Activated naive CD4-positive, alpha-beta T cell treated with anti-CD3 and anti-CD28 coated beads, Interleukin-2, amount 50 U/mL, for 72 hours (primary cell): Measurements from ENCODE around the gene SMC3. TPM values are rescaled to one million over a fixed set of nuclear protein-coding genes. Genes with fewer than 3 reads are reported as not detected.
A peak's percentile ranks its signal among the peaks of the same experiment; 100 is the strongest.

Source experiments
- ATAC-seq, 2 donors: fragments of 150-1000 bp; cut with Tn5 transposase; 2 replicates each; pipeline ENCODE4 v1.10.0; 2021; ENCODE audit warnings: mild to moderate bottlenecking in 2 of 2, moderate library complexity in 2 of 2
- DNase-seq, 2 donors: peaks; one replicate each; pipeline ENCODE4 v3.0.0; 2021 to 2022; ENCODE audit warnings: low spot score in 2 of 2
- H3K27ac Mint-ChIP-seq, 2 donors: one replicate each; pipeline ENCODE4 v1.8.0; 2022; ENCODE audit warnings: mild to moderate bottlenecking in 2 of 2, mixed read lengths in 2 of 2
- H3K36me3 Mint-ChIP-seq, 2 donors: one replicate each; pipeline ENCODE4 v1.8.0; 2022; ENCODE audit warnings: mixed read lengths in 2 of 2
- H3K9me3 Mint-ChIP-seq, 2 donors: one replicate each; pipeline ENCODE4 v1.8.0; 2022; ENCODE audit warnings: mixed read lengths in 2 of 2
- total RNA-seq, 2 donors: library from RNA; stranded (reverse); gene quantifications; one replicate each; pipeline ENCODE4 v1.2.3, GENCODE V29; 2022

The SMC3 gene
- total RNA-seq, 2 donors from 2014 or later: 70.7 to 110 TPM

DNA sequence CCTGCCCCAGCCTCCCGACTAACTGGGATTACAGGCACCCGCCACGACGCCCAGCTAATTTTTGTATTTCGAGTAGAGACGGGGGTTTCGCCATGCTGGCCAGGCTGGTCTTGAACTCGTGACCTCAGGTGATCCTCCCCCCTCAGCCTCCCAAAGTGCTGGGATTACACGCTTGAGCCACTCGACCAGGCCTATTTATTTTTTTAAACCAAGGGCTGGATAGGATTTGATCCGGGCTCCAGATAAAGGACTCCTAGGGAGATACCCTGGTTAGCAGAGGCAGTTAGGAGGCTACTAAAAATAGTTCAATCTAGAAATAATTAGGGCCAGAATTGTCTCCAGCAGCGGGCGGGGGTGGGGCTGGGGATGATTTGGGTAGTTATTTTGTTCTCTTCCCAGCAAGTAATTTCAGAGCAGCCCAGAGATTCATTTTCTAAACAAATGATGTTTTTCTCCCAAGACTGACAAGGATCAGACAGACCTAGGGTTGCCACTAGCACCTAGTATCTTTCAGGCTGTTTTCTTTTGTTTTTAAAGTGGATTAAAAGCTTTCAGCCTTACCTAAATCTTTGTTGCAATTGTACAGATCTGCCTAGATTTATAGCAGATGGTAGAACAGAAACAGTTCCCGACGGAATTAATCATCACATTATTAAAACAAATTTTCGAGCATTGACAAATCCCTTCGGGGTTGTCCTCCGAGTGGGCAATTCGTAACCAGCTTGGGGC is 859 bp upstream of the SMC3 start:
- ATAC-seq: no peak
- no peaks in the 10 kb centered on the region for H3K9me3 Mint-ChIP-seq
- H3K27ac Mint-ChIP-seq: peak overlapping the region; percentile 97 to 98

DNA sequence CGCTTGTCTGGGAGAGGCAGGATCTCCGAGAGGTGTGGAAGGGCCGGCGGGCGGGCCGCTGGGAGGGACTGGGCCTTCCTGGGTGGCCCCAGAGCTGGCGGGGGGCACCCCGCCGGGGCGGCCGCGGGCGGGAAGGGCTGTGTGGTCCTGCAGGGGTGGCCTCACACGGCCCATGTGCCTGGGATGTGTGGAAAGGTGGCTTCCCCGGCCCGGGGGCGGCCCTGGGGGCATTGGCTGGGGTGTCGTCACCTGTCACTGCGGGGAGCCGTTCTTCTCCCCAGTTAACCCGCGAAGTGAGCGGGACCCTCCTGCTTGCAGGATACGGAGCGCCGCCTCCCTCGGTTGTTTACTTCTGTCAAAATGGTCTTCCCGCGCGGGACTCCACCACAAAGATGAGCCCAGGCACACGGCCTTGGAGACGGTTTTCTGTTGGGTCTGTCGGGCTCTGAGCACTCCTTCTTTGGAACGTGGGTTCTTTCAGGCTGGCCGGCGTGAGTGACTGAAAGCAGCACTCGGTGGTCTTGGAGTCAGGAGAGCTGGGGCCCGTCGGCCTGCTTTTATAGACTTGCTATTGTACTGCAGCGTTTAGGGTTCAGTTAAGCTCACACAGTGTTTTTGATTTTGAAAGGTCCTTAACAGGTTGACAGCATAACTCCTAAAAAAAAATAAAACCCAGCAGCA is 700 bp downstream of the SMC3 start:
- Mint-ChIP-seq H3K9me3 (no peaks in the 10 kb centered on the region), H3K36me3 (peaks cover 22 to 29% of the 10 kb centered on the region in 2 donors), H3K27ac (peak overlapping the region; percentile 90 to 98)
- peak; percentile 57 to 85 for DNase-seq
- peak; percentile 46 to 62 for ATAC-seq

More for the DNA sequence above, 859 bp upstream of the SMC3 start:
- DNase-seq: no peak
- peaks cover 22 to 29% of the 10 kb centered on the region in 2 donors for H3K36me3 Mint-ChIP-seq

DNA sequence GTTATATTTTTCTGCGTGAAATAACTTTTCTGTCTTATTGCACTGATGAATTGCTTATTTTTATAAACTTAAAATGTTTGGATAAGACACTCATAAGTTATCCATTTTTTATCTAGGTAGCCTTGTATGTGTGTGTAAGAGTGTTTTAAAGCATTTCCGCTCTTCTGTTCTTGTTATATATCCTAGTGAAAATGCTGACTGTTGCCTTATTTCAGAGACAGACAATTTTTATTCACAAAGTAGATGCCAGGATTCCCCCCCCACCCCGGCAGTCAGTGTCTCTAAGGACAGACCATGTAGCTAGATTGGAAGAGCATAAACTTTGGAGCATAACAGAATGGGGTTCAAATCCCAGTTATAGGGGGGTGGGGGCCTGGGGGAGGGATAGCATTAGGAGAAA is 1.6 kb downstream of the SMC3 start:
- Mint-ChIP-seq H3K9me3 (no peaks in the 10 kb centered on the region), H3K27ac (peak overlapping the region in 1 of 2 donors; percentile 78), H3K36me3 (peaks cover 22 to 29% of the 10 kb centered on the region in 2 donors)
- ATAC-seq (no peak), DNase-seq (no peak)

DNA sequence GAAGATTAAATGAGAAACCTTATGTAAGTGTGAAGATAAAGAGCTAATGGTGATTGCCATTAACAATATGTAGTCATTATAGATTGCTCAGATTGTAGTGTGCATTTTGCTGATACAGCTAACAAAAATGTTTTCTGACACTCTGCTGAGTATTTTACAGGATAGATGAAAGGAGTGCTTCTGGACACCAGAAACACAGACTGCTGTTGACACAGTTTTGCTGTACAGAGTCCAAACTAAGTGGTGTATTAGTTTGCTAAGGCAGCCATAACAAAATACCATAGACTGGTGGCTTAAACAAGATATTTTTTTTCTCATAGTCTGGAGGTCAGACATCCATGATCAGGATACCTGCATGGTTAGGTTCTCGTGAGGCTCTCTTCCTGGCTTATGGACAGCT is 2.2 kb downstream of the SMC3 start:
- H3K27ac Mint-ChIP-seq: no peak overlapping the region
- H3K9me3 Mint-ChIP-seq: no peaks in the 10 kb centered on the region
- H3K36me3 Mint-ChIP-seq: peaks cover 22 to 29% of the 10 kb centered on the region in 2 donors
- ATAC-seq: no peak
- no peak for DNase-seq

DNA sequence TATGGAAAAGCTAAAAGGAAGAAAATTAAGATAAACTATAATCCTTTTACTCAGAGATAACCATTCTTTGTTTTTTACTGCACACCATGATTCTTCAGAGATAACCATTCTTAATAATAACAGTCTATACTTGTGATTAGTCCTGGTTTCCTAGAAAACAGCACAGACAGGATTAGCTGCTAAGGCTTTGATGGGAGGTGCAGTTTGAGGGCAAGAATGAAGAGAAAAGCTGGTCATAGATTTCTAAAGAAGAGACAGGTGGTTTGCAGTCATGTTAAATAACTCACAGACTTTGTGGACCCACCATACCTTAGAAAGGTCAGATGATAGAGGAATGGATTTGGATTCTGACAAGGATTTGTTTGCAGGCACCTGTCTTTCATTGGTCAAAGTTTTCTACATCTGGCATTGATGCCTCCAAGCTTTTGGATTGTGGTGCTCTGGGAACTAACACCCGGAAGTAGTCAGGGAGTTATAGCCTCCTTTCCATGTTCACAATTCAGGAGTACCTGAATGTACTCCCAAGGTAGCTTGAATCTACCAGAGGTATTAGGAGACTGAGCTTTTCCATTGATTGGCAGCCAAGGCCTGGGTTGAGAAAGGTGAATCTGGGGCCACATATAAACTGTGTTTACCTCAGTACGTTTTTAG is 3.7 kb downstream of the SMC3 start:
- no peak for DNase-seq
- peaks cover 28 to 29% of the 10 kb centered on the region in 2 donors for H3K36me3 Mint-ChIP-seq

DNA sequence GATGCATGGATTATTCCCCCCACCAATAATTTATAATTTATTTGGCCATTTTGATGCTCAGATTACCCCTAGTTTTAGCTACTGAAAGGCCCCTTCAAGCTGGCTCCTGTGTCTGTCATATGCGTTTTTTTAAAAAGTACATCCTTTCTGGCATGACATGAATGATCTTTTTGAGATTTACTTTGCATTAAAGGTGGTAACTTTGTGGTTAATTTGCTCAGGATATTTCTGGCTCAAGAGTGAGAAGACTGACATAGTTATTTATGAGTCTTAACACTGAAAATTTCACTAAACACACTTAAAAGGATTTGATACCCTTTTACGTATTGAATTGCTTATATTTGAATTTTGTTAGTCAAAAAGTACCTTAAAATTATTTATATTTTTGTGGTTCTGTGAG is 5.4 kb downstream of the SMC3 start:
- no peak for ATAC-seq
- Mint-ChIP-seq H3K9me3 (no peaks in the 10 kb centered on the region), H3K36me3 (peaks cover 19 to 28% of the 10 kb centered on the region in 2 donors), H3K27ac (no peak overlapping the region)
- DNase-seq: no peak

More for the DNA sequence above, 3.7 kb downstream of the SMC3 start:
- no peak for ATAC-seq
- no peak overlapping the region for H3K27ac Mint-ChIP-seq
- H3K9me3 Mint-ChIP-seq: no peaks in the 10 kb centered on the region

DNA sequence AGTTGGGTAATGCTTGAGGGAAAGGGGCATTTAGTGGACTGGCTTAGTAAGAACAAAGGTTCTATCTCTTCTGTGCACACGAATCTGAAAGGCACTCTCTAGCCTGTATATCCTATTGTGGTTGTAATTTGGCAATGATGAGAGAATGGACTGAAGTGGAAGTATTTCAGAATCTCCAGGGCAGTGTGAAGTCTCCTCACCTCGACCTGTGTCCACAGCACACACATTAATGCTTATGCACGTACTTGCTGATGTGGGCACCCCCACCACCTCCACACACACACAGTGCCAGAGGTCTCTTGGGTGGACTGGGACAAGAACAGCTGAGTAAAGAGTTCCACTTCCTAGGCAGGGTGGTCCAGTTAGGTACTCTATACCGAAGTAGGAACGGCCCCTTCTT is 6.9 kb downstream of the SMC3 start:
- ATAC-seq: peak in 1 of 2 donors; percentile 20
- H3K9me3 Mint-ChIP-seq: no peaks in the 10 kb centered on the region
- no peak overlapping the region for H3K27ac Mint-ChIP-seq
- H3K36me3 Mint-ChIP-seq: peaks cover 12 to 27% of the 10 kb centered on the region in 2 donors
- DNase-seq: no peak

DNA sequence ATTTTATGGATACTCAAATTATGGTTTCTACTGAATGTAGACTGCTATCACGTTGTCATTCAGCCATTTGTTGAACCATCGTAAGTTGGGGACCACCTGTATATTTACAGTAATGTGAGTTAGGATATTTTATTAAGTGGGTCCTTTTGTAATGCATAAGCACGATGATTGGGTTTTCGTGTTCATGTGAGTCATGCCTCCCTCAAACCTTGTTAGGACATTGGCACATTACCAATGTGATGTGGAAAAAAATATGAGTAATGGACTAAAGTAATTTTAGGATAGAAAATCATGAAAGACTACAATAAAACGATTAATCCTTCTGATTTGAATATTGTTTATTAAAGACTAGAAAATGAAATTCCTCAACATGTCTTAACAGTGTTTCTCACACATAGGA is 8.7 kb downstream of the SMC3 start:
- H3K9me3 Mint-ChIP-seq: no peaks in the 10 kb centered on the region
- peaks cover 6 to 20% of the 10 kb centered on the region in 2 donors for H3K36me3 Mint-ChIP-seq
- no peak overlapping the region for H3K27ac Mint-ChIP-seq
- ATAC-seq: peak; percentile 18 to 34
- DNase-seq: no peak

DNA sequence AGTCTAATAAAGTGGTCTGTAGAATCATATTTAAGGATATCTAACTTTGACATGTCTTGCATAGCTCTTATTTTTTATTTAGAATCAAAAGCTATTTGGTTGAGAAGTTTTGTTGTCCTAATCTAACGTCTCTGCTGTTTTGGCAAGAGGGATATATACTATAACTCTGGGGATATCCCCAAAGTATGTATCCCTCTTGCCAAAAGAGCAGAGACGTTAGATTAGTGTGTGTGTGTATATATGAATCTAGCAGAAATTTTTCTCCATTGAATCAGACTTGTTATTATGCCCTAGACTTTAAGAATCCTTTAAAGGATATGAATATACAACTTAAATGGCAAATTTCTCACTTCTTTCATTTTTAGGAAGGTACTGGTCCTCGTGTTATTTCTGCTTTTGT is 9.6 kb downstream of the SMC3 start:
- ATAC-seq: no peak
- no peak for DNase-seq
- Mint-ChIP-seq H3K36me3 (peaks cover 6 to 27% of the 10 kb centered on the region in 2 donors), H3K9me3 (no peaks in the 10 kb centered on the region), H3K27ac (no peak overlapping the region)

DNA sequence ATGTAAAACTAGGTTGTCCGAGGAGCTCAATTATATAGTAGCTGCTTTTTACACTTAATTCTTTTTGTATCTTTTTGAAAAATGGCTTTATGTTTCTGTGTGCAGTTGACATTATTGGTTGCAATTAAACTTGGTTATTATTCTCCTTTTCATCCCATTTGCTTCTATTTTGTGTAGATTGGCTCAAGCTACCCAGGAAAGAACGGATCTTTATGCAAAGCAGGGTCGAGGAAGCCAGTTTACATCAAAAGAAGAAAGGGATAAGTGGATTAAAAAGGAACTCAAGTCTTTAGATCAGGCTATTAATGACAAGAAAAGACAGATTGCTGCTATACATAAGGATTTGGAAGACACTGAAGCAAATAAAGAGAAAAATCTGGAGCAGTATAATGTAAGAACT is 16.5 kb downstream of the SMC3 start:
- no peak for DNase-seq
- Mint-ChIP-seq H3K9me3 (no peaks in the 10 kb centered on the region), H3K36me3 (peaks cover 15 to 28% of the 10 kb centered on the region in 2 donors), H3K27ac (peak overlapping the region in 1 of 2 donors; percentile 15)
- ATAC-seq: no peak

DNA sequence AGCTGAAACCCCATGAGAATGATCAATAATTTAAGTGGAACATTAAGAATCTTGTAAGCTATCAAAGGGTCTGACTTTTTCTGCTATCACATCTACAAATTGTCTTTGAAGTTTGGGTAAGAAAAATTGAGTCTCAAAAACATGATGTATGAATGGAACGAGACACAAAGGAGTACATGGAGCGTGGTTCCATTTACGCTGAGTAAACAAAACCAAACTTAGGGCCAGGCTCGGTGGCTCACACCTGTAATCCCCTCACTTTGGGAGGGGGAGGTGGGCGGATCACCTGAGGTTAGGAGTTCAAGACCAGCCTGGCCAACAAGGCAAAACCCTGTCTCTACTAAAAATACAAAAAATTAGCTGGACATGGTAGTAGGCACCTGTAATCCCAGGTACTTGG is 24.3 kb downstream of the SMC3 start:
- DNase-seq (no peak), ATAC-seq (no peak)
- no peaks in the 10 kb centered on the region for H3K9me3 Mint-ChIP-seq
- H3K36me3 Mint-ChIP-seq: peaks cover 4 to 25% of the 10 kb centered on the region in 2 donors
- H3K27ac Mint-ChIP-seq: no peak overlapping the region

DNA sequence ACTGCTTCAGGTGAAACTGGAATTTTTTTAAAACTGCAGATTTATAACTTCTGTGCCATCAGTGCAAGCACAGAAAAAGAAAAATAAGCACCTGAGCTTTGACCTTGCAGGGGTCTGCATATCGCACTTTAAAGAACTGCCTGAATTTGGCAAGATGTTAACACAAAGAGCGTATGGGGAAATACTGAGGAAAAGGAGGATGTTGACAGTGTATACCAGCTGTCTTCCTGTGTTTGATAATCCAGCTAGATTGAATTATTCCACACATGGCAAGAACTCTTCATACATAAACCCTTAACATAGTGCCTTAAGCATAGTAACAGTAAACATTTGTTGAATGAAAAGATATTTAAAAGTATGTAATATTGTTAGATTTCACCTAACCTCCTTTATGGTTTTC is 30.0 kb downstream of the SMC3 start:
- Mint-ChIP-seq H3K27ac (no peak overlapping the region), H3K36me3 (peaks cover 4 to 18% of the 10 kb centered on the region in 2 donors), H3K9me3 (no peaks in the 10 kb centered on the region)
- no peak for ATAC-seq
- DNase-seq: no peak

DNA sequence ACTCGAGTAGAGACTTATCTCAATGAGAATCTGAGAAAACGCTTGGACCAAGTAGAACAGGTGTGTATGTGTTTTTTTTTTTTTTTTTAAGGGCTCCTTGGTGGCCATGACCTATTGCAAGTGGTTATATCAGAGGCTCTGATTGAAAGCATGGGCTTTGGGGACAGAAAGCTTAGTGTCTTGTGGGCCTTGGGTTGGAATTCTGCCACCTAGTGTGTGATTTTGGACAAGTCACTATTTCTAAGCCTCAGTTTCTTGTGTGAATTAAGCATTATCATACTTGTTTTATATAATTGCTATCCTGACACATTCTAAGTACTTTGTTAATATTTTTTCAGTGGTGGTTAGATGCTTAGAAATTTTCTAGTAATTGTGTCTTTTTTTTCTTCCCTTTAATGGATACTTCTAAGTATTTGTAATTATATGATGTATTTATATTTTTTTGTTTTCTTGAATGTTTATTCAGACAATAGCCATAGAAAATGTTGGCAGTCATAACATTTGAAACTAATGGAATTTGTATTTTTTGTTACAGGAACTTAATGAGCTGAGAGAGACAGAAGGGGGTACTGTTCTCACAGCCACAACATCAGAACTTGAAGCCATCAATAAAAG is 33.1 kb downstream of the SMC3 start:
- no peak overlapping the region for H3K27ac Mint-ChIP-seq
- H3K36me3 Mint-ChIP-seq: peaks cover 0 to 7% of the 10 kb centered on the region in 2 donors
- no peaks in the 10 kb centered on the region for H3K9me3 Mint-ChIP-seq
- DNase-seq: peak in 1 of 2 donors; percentile 42
- ATAC-seq: peak; percentile 47 to 66

DNA sequence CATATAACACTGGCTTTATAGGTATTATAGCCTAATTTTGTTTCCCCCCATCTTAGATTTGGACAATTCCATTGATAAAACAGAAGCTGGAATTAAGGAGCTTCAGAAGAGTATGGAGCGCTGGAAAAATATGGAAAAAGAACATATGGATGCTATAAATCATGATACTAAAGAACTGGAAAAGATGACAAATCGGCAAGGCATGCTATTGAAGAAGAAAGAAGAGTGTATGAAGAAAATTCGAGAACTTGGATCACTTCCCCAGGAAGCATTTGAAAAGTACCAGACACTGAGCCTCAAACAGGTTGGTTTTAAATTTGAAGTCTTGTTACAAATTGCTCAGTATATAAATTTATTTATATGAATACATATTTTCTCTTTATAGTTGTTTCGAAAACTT is 34.1 kb downstream of the SMC3 start:
- Mint-ChIP-seq H3K36me3 (peaks cover 0 to 7% of the 10 kb centered on the region in 2 donors), H3K9me3 (no peaks in the 10 kb centered on the region), H3K27ac (peak overlapping the region in 1 of 2 donors; percentile 24)
- DNase-seq: no peak
- ATAC-seq: no peak

DNA sequence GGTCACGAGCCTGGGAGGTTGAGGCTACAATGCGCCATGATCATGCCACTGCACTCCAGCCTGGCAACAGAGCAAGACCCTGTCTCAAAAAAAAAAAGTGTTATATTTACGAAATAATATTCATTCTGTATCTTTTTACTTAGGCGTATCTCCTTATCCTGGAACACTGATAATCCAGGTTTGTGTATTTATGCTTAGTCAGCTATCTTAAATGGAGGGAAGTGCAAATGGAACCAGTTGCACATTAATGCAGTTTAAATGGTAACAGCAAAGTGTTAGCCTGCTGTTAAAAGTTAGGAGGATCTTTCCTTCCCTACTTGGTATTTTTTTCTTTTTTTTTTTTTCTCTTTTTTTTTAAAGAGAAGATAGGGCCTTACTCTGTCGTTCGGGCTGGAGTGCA is 40.6 kb downstream of the SMC3 start:
- ATAC-seq: no peak
- Mint-ChIP-seq H3K9me3 (no peaks in the 10 kb centered on the region), H3K27ac (no peak overlapping the region), H3K36me3 (no peaks in the 10 kb centered on the region)
- DNase-seq: no peak

DNA sequence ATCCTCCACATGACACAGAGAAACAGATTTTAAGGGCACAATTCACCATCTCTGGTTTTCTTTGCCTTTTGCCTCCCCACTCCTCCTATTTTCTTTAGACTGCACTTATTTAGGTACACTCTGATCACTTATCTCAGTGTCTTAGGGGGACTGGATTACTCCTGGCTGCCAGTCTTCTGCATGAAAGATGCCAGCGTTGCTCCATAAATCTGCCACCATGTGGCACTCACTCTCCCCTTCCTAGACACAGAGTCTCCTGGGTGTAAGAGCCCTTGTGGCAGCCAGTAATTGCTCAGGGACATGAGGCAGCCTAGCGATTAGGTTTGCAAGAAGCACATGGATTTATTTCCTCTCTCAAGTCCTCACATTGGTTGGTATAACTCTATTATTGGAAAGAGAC is 42.1 kb downstream of the SMC3 start:
- DNase-seq: no peak
- Mint-ChIP-seq H3K9me3 (no peaks in the 10 kb centered on the region), H3K27ac (peak overlapping the region in 1 of 2 donors; percentile 59), H3K36me3 (no peaks in the 10 kb centered on the region)
- ATAC-seq: no peak

DNA sequence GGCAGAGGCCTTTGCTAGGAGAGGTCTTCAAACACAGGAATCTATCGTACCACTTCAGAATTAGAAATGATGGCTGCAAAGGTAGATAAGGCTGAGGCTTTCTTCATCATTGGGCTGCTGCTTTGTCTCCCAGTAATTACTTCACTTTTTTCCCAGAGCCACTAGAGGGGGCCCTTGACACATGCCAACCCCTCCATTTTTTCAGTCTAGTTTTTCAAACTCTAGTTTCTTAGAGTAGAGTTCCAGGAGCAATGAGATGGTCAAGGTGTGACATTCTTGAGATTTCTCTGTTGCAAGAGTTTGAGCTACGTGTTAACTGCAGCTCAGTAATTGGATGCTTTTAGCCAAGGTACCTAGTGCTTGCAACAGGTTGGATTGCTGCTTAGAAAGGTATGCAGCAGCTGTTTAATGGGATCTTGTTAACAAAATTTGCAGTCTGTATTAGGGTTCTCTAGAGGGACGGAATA is 42.8 kb downstream of the SMC3 start:
- no peaks in the 10 kb centered on the region for H3K36me3 Mint-ChIP-seq
- H3K27ac Mint-ChIP-seq: no peak overlapping the region
- no peaks in the 10 kb centered on the region for H3K9me3 Mint-ChIP-seq
- DNase-seq (peak in 1 of 2 donors; percentile 59), ATAC-seq (no peak)
